Measurements from ENCODE around the gene CDPF1.

CDPF1 gene

GRCh38 chr22:46220921-46221320 is 29.2 kb downstream of the CDPF1 start:
- Histone ChIP-seq H3K36me3 (ENCODE audit: low read depth) (peaks cover 7% of the 10 kb centered on the region; the same call in 1 of the 2 replicates), H3K4me3 (ENCODE audit: severe bottlenecking) (no peak overlapping the region), H3K9me3 (ENCODE audit: severe bottlenecking) (no peaks in the 10 kb centered on the region), H3K27me3 (ENCODE audit: insufficient read depth, poor library complexity, severe bottlenecking) (no peaks in the 10 kb centered on the region), H3K27ac (ENCODE audit: poor library complexity, severe bottlenecking) (no peak overlapping the region), H3K4me1 (ENCODE audit: insufficient read depth, poor library complexity, severe bottlenecking) (no peaks in the 10 kb centered on the region)
- ATAC-seq (ENCODE audit: low read depth) (no peak), DNase-seq (ENCODE audit: low spot score) (no peak)
- TF ChIP-seq CTCF (IDR thresholded peaks at IDR 0.05; ENCODE audit: poor library complexity, severe bottlenecking), result no peak

- no peak for ATAC-seq (ENCODE audit: low read depth)
- Histone ChIP-seq H3K36me3 (ENCODE audit: low read depth) (peaks cover 7% of the 10 kb centered on the region; the same call in 1 of the 2 replicates), H3K4me3 (ENCODE audit: severe bottlenecking) (no peak overlapping the region), H3K27ac (ENCODE audit: poor library complexity, severe bottlenecking) (no peak overlapping the region), H3K27me3 (ENCODE audit: insufficient read depth, poor library complexity, severe bottlenecking) (no peaks in the 10 kb centered on the region), H3K4me1 (ENCODE audit: insufficient read depth, poor library complexity, severe bottlenecking) (no peaks in the 10 kb centered on the region), H3K9me3 (ENCODE audit: severe bottlenecking) (no peaks in the 10 kb centered on the region)
- DNase-seq (ENCODE audit: low spot score), result no peak
- no peak for TF ChIP-seq CTCF (IDR thresholded peaks at IDR 0.05; ENCODE audit: poor library complexity, severe bottlenecking)
These were observed 30.5 kb downstream of the CDPF1 start for GRCh38 chr22:46219636-46220035.

GRCh38 chr22:46214616-46215015 is 35.5 kb downstream of the CDPF1 start:
- Histone ChIP-seq H3K4me3 (ENCODE audit: severe bottlenecking) (no peak overlapping the region), H3K27ac (ENCODE audit: poor library complexity, severe bottlenecking) (no peak overlapping the region), H3K9me3 (ENCODE audit: severe bottlenecking) (peaks cover under 1% of the 10 kb centered on the region), H3K4me1 (ENCODE audit: insufficient read depth, poor library complexity, severe bottlenecking) (no peaks in the 10 kb centered on the region), H3K27me3 (ENCODE audit: insufficient read depth, poor library complexity, severe bottlenecking) (no peaks in the 10 kb centered on the region), H3K36me3 (ENCODE audit: low read depth) (peaks cover 5% of the 10 kb centered on the region)
- DNase-seq (ENCODE audit: low spot score) (no peak), ATAC-seq (ENCODE audit: low read depth) (no peak)
- TF ChIP-seq CTCF (IDR thresholded peaks at IDR 0.05; ENCODE audit: poor library complexity, severe bottlenecking), result no peak

DNA sequence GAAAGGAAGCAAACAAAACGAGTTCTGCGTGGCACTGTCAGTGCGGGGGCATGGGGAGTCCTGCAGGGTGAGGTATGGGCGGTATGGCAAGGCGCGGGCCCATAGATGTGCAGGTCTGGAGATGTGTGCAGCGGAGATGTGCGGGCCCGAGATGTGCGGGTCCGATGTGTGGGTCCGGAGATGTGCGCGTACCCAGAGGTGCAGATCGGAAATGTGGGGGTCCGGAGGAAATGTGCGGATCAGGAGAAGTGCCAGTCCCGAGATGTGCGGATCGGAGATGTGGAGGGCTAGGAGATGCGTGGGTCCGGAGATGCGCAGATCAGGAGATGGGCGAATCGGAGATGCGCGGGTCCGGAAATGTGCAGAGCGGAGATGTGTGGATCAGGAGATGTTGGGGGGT is 35.9 kb downstream of the CDPF1 start:
- H3K36me3 ChIP-seq (ENCODE audit: low read depth), result peaks cover 8% of the 10 kb centered on the region; the same call in 1 of the 2 replicates

More for the DNA sequence above, 35.9 kb downstream of the CDPF1 start:
- H3K27ac ChIP-seq (ENCODE audit: poor library complexity, severe bottlenecking), result no peak overlapping the region
- H3K4me1 ChIP-seq (ENCODE audit: insufficient read depth, poor library complexity, severe bottlenecking), result no peaks in the 10 kb centered on the region
- TF ChIP-seq CTCF (IDR thresholded peaks at IDR 0.05; ENCODE audit: poor library complexity, severe bottlenecking), result no peak
- H3K9me3 ChIP-seq (ENCODE audit: severe bottlenecking), result peaks cover 5% of the 10 kb centered on the region
- no peak for ATAC-seq (ENCODE audit: low read depth)
- H3K4me3 ChIP-seq (ENCODE audit: severe bottlenecking), result no peak overlapping the region
- no peak for DNase-seq (ENCODE audit: low spot score)
- no peaks in the 10 kb centered on the region for H3K27me3 ChIP-seq (ENCODE audit: insufficient read depth, poor library complexity, severe bottlenecking)
